Measurements from ENCODE around the gene MEGF9.

The MEGF9 gene

GRCh38 chr9:120711841-120712538 is 2.3 kb downstream of the MEGF9 start:
- no peaks in the 10 kb centered on the region for H3K9me2 ChIP-seq (replicated peaks; ENCODE audit: control insufficient read depth, low read length)
- TF ChIP-seq CTCF (IDR thresholded peaks at IDR 0.05; ENCODE audit: low read depth, low read length, poor library complexity, severe bottlenecking) (no peak), EZH2phosphoT487 (IDR thresholded peaks at IDR 0.05; ENCODE audit: borderline replicate concordance, low read length) (no peak)
- peak overlapping the region; percentile 89 for H3K4me2 ChIP-seq (ENCODE audit: low read length)
- H3K27ac ChIP-seq (ENCODE audit: low read depth, low read length): no peak overlapping the region
- H3F3A ChIP-seq (ENCODE audit: control insufficient read depth, insufficient read depth): peaks cover 6% of the 10 kb centered on the region
- H3K79me2 ChIP-seq (ENCODE audit: control insufficient read depth, low read length): peaks cover 17% of the 10 kb centered on the region
- H3K4me3 ChIP-seq (ENCODE audit: low read length): peak overlapping the region; percentile 86
- no peaks in the 10 kb centered on the region for H4K20me1 ChIP-seq (ENCODE audit: control insufficient read depth, insufficient read depth, low read depth, low read length)
- no peaks in the 10 kb centered on the region for H3K27me3 ChIP-seq (ENCODE audit: control insufficient read depth, low read length)
- no peaks in the 10 kb centered on the region for H3K36me3 ChIP-seq (ENCODE audit: control insufficient read depth, low read length)
- H3K9me3 ChIP-seq (ENCODE audit: control insufficient read depth, insufficient read depth, low read length): no peaks in the 10 kb centered on the region
- peaks cover 43% of the 10 kb centered on the region for H3K4me1 ChIP-seq (ENCODE audit: control insufficient read depth, low read length)

- Histone ChIP-seq H3K27ac (ENCODE audit: low read depth, low read length) (no peak overlapping the region), H3K4me1 (ENCODE audit: control insufficient read depth, low read length) (peaks cover 43% of the 10 kb centered on the region), H3F3A (ENCODE audit: control insufficient read depth, insufficient read depth) (peaks cover 6% of the 10 kb centered on the region), H4K20me1 (ENCODE audit: control insufficient read depth, insufficient read depth, low read depth, low read length) (no peaks in the 10 kb centered on the region), H3K4me2 (ENCODE audit: low read length) (peak overlapping the region; percentile 89), H3K36me3 (ENCODE audit: control insufficient read depth, low read length) (no peaks in the 10 kb centered on the region), H3K79me2 (ENCODE audit: control insufficient read depth, low read length) (peaks cover 17% of the 10 kb centered on the region), H3K4me3 (ENCODE audit: low read length) (peak overlapping the region; percentile 86), H3K9me3 (ENCODE audit: control insufficient read depth, insufficient read depth, low read length) (no peaks in the 10 kb centered on the region), H3K9me2 (replicated peaks; ENCODE audit: control insufficient read depth, low read length) (no peaks in the 10 kb centered on the region), H3K27me3 (ENCODE audit: control insufficient read depth, low read length) (no peaks in the 10 kb centered on the region)
- TF ChIP-seq CTCF (IDR thresholded peaks at IDR 0.05; ENCODE audit: low read depth, low read length, poor library complexity, severe bottlenecking) (no peak), EZH2phosphoT487 (IDR thresholded peaks at IDR 0.05; ENCODE audit: borderline replicate concordance, low read length) (no peak)
Observed at GRCh38 chr9:120711354-120711753, 2.9 kb downstream of the MEGF9 start.

- H3K4me2 ChIP-seq (ENCODE audit: low read length): peak overlapping the region; percentile 31
- TF ChIP-seq EZH2phosphoT487 (IDR thresholded peaks at IDR 0.05; ENCODE audit: borderline replicate concordance, low read length): no peak
- TF ChIP-seq CTCF (IDR thresholded peaks at IDR 0.05; ENCODE audit: low read depth, low read length, poor library complexity, severe bottlenecking): no peak
- H3K9me2 ChIP-seq (replicated peaks; ENCODE audit: control insufficient read depth, low read length): no peaks in the 10 kb centered on the region
- H3K4me1 ChIP-seq (ENCODE audit: control insufficient read depth, low read length): peaks cover 42% of the 10 kb centered on the region
- peaks cover 17% of the 10 kb centered on the region for H3K79me2 ChIP-seq (ENCODE audit: control insufficient read depth, low read length)
- H3K4me3 ChIP-seq (ENCODE audit: low read length): peak overlapping the region; percentile 32; the same call in 1 of the 2 replicates
- no peaks in the 10 kb centered on the region for H3K27me3 ChIP-seq (ENCODE audit: control insufficient read depth, low read length)
- H3K9me3 ChIP-seq (ENCODE audit: control insufficient read depth, insufficient read depth, low read length): no peaks in the 10 kb centered on the region
- H3K36me3 ChIP-seq (ENCODE audit: control insufficient read depth, low read length): no peaks in the 10 kb centered on the region
- no peak overlapping the region for H3K27ac ChIP-seq (ENCODE audit: low read depth, low read length)
- no peaks in the 10 kb centered on the region for H4K20me1 ChIP-seq (ENCODE audit: control insufficient read depth, insufficient read depth, low read depth, low read length)
- peaks cover 4% of the 10 kb centered on the region; the same call in 1 of the 2 replicates for H3F3A ChIP-seq (ENCODE audit: control insufficient read depth, insufficient read depth)
Observed at GRCh38 chr9:120710110-120710981, 3.9 kb downstream of the MEGF9 start.

Measured in DOHH2 (cell line).